GM21723 (cell line): Measurements from ENCODE around the gene CCNL1.

ENCODE experiments used
- ATAC-seq: cut with Tn5 transposase; IDR thresholded peaks from one replicate; pipeline ENCODE4 v1.9.1; 2021; ENCODE audit warnings: mild to moderate bottlenecking, moderate library complexity; ENCODE audit not compliant: unreplicated experiment

The CCNL1 gene

DNA sequence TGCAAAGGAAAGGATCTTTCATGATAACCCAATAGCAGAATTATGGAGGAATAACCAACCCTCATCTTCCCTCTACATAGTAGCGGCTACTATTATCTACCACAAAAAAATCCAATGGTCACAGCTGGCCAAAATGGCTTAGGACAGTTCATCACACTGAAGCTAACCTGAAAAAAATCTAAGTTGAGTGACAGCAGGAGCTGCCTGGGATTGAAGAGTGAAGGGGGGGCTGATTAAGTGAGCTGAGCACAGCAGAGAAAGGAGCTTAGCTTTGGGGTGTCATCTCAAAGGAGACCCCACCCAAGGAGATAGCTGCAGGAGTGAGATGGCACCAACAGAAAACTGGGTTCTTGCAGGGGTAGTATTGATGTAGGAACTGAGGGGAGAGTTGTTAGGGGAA lies 33.6 kb downstream of the CCNL1 start:
- ATAC-seq = no peak

- no peak for ATAC-seq
Measured at GRCh38 chr3:157125101-157125500, 34.8 kb downstream of the CCNL1 start.

GRCh38 chr3:157123621-157124020 lies 36.3 kb downstream of the CCNL1 start:
- ATAC-seq = no peak

DNA sequence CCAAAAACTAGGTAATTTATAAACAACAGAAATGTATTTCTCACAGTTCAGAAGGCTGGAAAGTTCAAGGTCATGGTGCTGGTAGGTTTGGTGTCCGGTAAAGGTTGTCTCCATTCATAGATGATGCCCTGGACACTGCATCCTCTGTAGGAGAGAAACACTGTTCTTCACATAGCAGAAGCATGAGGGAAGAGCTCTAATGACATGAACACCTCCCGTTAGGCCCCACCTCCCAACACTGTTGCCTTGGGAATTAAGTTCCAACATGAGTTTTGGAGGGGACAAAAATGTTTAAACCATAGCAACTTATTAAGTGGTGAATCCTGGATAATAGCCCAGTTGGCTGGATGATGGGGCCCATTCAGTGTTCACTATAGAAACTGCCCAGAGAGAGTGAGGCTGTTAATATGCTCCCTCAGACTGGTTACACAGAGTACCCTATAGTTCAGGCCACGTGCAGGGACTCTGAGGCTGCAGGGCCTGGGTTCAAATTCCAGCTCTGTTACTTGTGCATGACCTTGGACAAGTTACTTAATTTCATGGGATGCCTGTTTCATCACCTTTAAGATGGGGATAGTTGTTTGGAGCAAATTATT lies 37.0 kb downstream of the CCNL1 start:
- ATAC-seq = no peak

GRCh38 chr3:157122116-157122515 lies 37.8 kb downstream of the CCNL1 start:
- ATAC-seq = no peak

DNA sequence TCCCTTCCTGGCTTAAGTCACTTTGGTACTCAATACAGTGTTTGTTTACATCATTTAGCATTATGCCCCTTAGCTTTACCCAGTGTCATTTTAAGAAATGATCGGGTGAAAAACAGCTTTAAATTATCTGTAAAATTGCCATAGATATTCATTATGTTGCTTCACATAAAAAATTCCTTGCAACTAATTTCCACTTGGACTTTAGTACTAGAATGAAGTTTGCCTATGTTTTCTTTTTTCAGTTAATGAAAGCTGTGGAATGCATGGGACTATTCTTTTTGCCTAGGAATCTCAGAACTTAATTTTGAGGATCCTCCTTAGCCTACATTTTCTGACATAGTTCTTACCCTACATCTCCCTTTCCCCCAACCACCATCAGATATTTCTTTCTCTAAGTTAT lies 38.4 kb downstream of the CCNL1 start:
- no peak for ATAC-seq

- ATAC-seq = no peak
Measured at GRCh38 chr3:157120071-157120892, 39.7 kb downstream of the CCNL1 start.

DNA sequence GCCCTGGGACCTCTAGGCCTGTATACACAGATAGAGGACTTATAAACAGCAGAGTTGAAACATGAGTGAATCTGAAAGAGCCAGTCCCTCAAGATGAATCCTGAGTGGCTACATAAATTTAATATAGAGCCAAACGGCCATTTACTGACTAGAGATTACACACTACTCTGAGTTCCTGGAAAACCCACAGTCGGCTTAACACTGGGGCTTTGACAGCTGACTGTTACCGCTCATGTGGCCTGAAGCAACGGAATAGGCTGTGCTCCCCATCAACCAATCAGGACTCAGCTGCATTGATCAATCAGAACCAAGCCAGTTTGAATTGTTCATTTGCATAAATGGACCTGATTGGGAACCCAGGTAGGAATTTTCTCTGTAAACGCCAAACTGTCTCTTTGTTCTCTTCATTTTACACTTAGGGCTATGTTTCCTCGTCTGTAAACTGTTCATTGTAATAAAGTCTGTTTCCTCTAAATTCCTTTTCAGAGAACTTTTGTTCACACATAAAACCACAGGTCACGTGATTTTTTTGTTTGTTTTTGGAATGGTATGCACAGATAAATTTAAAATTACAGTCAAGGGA lies 40.5 kb downstream of the CCNL1 start:
- ATAC-seq = no peak

- no peak for ATAC-seq
Measured at GRCh38 chr3:157117875-157118654, 41.9 kb downstream of the CCNL1 start.

DNA sequence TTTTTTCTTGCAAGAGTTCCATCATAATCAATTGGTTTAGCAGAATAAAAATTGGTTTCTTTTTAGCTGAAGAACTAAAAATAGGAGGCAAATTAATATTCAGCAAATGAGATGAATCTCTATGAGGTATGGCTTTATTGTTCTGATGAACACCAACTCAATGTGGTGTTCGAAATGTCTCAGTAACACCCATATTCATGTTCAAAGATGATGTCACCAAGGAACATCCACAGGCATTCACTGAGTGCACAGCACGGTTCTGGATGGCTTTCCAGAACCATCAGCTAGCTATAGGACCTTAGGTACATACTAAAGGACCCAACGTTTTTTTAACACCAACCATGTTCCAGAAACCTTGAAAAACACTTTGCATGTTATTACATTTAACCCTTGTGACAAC lies 42.7 kb downstream of the CCNL1 start:
- ATAC-seq = no peak

DNA sequence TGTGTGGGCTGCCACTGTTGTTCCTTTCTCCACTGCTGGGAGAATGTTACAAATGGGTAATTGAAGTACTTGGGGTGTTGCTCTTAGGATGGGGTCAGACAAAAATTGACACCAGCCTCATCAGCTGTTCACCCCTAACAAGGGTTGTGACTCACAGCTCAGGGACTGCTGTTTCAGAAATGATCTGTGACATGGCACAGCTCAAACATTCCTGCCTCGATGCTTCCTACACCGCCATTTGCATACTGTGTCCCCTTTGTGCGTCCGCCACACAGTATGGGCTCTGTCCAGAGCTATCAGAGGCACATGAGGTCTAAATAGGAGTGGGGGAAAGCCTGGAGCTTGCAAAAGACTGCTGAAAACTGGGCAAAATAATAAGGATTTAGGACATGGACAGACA lies 43.9 kb downstream of the CCNL1 start:
- no peak for ATAC-seq

DNA sequence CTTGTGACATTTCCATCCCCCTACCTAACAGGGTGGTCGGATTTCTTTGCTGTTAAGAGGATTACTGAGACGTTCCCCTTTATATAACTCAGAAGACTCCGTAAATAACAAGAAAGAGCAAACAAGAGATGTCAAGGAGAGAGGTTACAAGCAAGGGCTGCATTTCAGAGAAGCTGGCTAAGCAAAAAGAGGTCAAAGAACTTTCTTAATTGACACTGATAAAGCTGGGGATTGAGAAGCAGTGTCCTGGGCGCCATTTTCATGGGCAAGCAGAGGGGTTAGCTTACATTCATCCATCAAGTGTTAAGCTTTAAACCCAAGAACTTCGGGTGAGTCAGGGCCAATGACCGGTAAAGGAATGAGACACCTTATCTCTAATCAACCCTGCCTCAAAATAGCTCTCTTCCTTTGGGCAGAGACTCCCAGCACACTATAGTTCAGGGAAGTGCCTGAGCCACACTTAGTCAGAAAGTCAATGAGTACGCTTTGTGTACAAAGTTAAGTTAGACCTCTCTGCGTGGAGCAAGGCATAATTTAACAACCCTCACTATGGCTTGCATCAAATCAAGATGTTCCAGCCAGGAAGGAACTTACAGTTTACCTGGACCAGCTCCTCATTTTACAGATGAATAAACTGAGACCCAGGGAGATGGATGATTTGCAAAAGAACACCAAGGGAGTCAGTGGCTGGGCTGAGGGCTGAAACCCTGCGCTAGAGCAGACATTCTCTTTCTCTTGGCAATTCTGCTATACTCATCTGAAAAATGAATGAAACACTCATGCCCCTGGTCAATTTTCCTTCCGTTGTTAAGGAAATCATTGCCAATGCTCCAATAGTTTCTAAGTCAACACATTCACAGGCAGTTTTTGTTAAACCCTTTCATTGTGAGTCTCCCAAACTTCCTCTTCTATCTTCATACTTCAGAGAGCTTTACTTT lies 44.6 kb downstream of the CCNL1 start:
- ATAC-seq = no peak

- no peak for ATAC-seq
Measured at GRCh38 chr3:157113832-157114505, 46.0 kb downstream of the CCNL1 start.

- ATAC-seq = no peak
Measured at GRCh38 chr3:157112536-157112935, 47.4 kb downstream of the CCNL1 start.

- no peak for ATAC-seq
Measured at GRCh38 chr3:157111518-157111917, 48.4 kb downstream of the CCNL1 start.

DNA sequence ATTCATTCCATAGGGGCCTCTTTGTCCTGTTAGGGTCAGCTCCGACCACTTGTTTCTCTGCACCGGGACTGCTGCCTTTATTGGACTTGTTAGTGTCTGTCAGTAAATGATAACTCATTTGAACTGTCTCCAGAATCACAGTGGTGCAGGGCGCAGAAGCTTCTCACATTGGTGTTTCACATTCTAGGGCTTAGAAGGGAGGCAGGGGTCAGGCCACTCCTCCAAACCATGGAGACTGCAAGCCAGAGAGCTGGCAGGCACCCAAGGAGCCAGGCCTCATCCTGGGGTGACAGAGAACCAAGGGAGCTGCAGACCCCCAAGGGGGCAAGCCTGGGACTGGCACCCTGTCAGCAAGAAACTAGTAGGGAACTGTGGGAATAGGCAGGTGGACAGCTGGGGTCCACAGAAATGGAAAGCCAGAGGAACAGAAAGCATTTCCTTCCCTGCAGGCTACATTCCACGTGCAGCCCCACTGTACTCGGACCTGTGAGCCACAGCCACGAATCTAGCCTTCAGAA lies 49.1 kb downstream of the CCNL1 start:
- ATAC-seq = no peak

GRCh38 chr3:157109267-157110141 lies 50.4 kb downstream of the CCNL1 start:
- no peak for ATAC-seq

DNA sequence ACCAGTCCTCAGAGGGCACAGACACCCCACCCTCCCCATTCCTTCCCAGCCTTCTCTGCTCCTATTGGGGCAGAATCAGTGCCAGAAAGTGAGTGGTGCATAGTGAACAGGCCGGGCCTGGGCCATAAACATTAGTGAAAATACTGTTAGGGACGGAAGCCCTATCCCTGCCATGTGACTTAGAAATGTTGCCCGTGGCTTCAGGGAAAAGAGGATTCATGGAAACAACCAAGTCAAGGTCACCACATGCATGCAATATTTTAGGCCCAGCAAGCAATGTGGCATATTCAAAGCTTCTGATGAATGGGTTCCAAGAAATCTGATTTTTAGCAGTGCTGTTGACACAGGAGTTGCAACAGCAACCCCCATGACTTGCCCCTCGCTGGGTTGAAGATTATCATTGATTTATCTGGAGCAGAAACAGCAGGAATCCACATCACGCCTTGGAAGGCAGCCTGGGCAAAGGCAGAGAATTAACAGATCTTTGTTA lies 52.3 kb downstream of the CCNL1 start:
- no peak for ATAC-seq
